ENCODE measurements around the gene LDLRAD4.
"Not testable (repeated sequence)": the region's sequence is repeated elsewhere in the genome, so short reads cannot be mapped to it uniquely, and the experiment has no call there.

Gene LDLRAD4

GRCh38 chr18:13638719-13639595, 420.4 kb downstream of the LDLRAD4 start:
- no peak for DNase-seq (ENCODE audit: low read depth)

GRCh38 chr18:13640266-13640860, 421.8 kb downstream of the LDLRAD4 start:
- DNase-seq (ENCODE audit: low read depth), result no peak

GRCh38 chr18:13641551-13642439, 423.2 kb downstream of the LDLRAD4 start:
- DNase-seq (ENCODE audit: low read depth), result no peak

GRCh38 chr18:13642440-13642827, 423.9 kb downstream of the LDLRAD4 start:
- DNase-seq (ENCODE audit: low read depth), result no peak

GRCh38 chr18:13643261-13643751, 424.7 kb downstream of the LDLRAD4 start:
- no peak for DNase-seq (ENCODE audit: low read depth)

GRCh38 chr18:13645093-13645492, 426.5 kb downstream of the LDLRAD4 start:
- no peak for DNase-seq (ENCODE audit: low read depth)

- no peak for DNase-seq (ENCODE audit: low read depth)
These were observed 428.1 kb downstream of the LDLRAD4 start for GRCh38 chr18:13646633-13647032.

- DNase-seq (ENCODE audit: low read depth), result no peak
These were observed 429.2 kb downstream of the LDLRAD4 start for GRCh38 chr18:13647761-13648160.

- no peak for DNase-seq (ENCODE audit: low read depth)
These were observed 431.1 kb downstream of the LDLRAD4 start for GRCh38 chr18:13649397-13650390.

GRCh38 chr18:13653746-13654433, 435.3 kb downstream of the LDLRAD4 start:
- no peak for DNase-seq (ENCODE audit: low read depth)

GRCh38 chr18:13657974-13658373, 439.4 kb downstream of the LDLRAD4 start:
- DNase-seq (ENCODE audit: low read depth), result no peak

GRCh38 chr18:13658436-13659204, 440.1 kb downstream of the LDLRAD4 start:
- DNase-seq (ENCODE audit: low read depth), result no peak

- DNase-seq (ENCODE audit: low read depth), result no peak
These were observed 441.9 kb downstream of the LDLRAD4 start for GRCh38 chr18:13660510-13660909.

- DNase-seq (ENCODE audit: low read depth), result no peak
These were observed 442.7 kb downstream of the LDLRAD4 start for GRCh38 chr18:13661051-13661778.

GRCh38 chr18:13661779-13662256, 443.3 kb downstream of the LDLRAD4 start:
- DNase-seq (ENCODE audit: low read depth), result no peak

GRCh38 chr18:13672657-13673056, 454.1 kb downstream of the LDLRAD4 start:
- no peak for DNase-seq (ENCODE audit: low read depth)

GRCh38 chr18:13676471-13676870, 457.9 kb downstream of the LDLRAD4 start:
- no peak for DNase-seq (ENCODE audit: low read depth)

- DNase-seq (ENCODE audit: low read depth), result not testable (repeated sequence)
These were observed 458.8 kb downstream of the LDLRAD4 start for GRCh38 chr18:13677350-13677749.

- DNase-seq (ENCODE audit: low read depth), result no peak
These were observed 462.1 kb downstream of the LDLRAD4 start for GRCh38 chr18:13680612-13681011.
